ENCODE results near the gene TRMT10B. TPM values are rescaled to one million over a fixed set of nuclear protein-coding genes. Genes with fewer than 3 reads are reported as not detected.
"Not testable (repeated sequence)": the region's sequence is repeated elsewhere in the genome, so short reads cannot be mapped to it uniquely, and the experiment has no call there.

The TRMT10B gene
- total RNA-seq, 1 experiment from 2014 or later: 5.5 TPM

DNA sequence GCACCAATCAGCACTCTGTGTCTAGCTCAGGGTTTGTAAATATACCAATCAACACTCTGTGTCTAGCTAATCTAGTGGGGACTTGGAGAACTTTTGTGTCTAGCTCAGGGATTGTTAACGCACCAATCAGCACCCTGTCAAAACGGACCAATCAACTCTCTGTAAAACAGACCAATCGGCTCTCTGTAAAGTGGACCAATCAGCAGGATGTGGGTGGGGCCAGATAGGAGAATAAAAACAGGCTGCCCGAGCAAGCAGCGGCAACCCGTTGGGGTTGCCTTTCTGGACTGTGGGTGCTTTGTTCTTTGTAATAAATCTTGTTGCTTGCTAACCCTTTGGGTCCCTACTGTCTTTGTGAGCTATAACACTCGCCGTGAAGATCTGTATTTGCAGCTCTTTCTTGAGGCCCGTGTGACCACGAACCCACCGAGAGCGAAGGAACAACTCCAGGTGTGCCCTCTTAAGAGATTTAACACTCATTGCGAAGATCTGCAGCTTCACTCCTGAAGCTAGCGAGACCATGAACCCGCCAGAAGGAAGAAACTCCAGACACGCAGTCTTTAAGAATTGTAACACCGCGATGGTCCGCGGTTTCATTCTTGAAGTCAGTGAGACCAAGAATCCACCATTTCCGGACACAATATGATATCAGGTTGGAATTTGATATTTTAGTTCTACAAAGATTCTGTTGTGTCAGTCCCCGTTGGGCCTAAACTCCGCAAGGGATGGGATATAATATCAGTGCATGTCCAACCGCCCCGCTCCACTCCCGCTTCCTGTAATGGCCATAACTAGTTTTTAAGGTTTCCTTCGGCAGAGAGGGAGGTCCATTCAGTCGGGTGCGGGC, 740 bp upstream of the TRMT10B start:
- Histone ChIP-seq H3K4me3 (ENCODE audit: low read length) (peak overlapping the region; percentile 77), H3K9me3 (ENCODE audit: low read length) (no peaks in the 10 kb centered on the region), H3K4me2 (ENCODE audit: low read depth, low read length, poor library complexity, severe bottlenecking) (peak overlapping the region; percentile 81), H3K9ac (ENCODE audit: low read length) (peak overlapping the region; percentile 82), H3K36me3 (ENCODE audit: insufficient read depth, low read length) (no peaks in the 10 kb centered on the region), H3K9me2 (replicated peaks; ENCODE audit: insufficient read depth, low read length) (no peaks in the 10 kb centered on the region), H4K20me1 (ENCODE audit: insufficient read depth, low read depth, low read length) (no peaks in the 10 kb centered on the region), H3K27ac (ENCODE audit: low read length) (no peak overlapping the region), H2AFZ (ENCODE audit: low read length) (peak overlapping the region; percentile 97), H3K79me2 (ENCODE audit: low read length) (peaks cover 29% of the 10 kb centered on the region), H3K27me3 (ENCODE audit: low read length) (no peaks in the 10 kb centered on the region), H3K4me1 (ENCODE audit: low read length) (peaks cover 21% of the 10 kb centered on the region)
- DNase-seq: peak; percentile 50

DNA sequence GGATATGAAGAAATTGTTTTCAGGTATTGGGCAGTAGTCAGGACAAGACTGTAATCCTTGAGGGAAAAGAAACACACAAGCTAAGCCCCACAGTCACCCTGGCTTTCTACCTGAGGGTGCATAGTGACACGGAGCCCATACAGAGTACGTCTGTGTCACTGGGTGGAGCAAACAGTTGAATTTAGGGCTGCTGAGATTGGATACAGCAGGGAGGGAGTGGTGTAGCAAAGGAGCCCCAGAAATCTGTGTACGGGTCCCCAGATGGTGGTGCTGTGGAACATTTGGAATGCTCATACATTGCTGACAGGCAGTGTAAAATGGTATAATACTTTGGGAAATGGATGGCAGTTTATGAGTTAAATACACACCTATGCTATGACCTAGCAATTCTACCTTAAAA, 5.1 kb downstream of the TRMT10B start:
- peaks cover 21% of the 10 kb centered on the region for H3K4me1 ChIP-seq (ENCODE audit: low read length)
- DNase-seq: no peak
- H3K36me3 ChIP-seq (ENCODE audit: insufficient read depth, low read length): no peaks in the 10 kb centered on the region
- no peaks in the 10 kb centered on the region for H3K9me3 ChIP-seq (ENCODE audit: low read length)
- no peak overlapping the region for H3K4me2 ChIP-seq (ENCODE audit: low read depth, low read length, poor library complexity, severe bottlenecking)
- H3K79me2 ChIP-seq (ENCODE audit: low read length): peaks cover 29% of the 10 kb centered on the region
- H3K9ac ChIP-seq (ENCODE audit: low read length): no peak overlapping the region
- H2AFZ ChIP-seq (ENCODE audit: low read length): no peak overlapping the region
- H3K9me2 ChIP-seq (replicated peaks; ENCODE audit: insufficient read depth, low read length): no peaks in the 10 kb centered on the region
- no peak overlapping the region for H3K4me3 ChIP-seq (ENCODE audit: low read length)
- no peaks in the 10 kb centered on the region for H4K20me1 ChIP-seq (ENCODE audit: insufficient read depth, low read depth, low read length)
- no peaks in the 10 kb centered on the region for H3K27me3 ChIP-seq (ENCODE audit: low read length)
- H3K27ac ChIP-seq (ENCODE audit: low read length): no peak overlapping the region

DNA sequence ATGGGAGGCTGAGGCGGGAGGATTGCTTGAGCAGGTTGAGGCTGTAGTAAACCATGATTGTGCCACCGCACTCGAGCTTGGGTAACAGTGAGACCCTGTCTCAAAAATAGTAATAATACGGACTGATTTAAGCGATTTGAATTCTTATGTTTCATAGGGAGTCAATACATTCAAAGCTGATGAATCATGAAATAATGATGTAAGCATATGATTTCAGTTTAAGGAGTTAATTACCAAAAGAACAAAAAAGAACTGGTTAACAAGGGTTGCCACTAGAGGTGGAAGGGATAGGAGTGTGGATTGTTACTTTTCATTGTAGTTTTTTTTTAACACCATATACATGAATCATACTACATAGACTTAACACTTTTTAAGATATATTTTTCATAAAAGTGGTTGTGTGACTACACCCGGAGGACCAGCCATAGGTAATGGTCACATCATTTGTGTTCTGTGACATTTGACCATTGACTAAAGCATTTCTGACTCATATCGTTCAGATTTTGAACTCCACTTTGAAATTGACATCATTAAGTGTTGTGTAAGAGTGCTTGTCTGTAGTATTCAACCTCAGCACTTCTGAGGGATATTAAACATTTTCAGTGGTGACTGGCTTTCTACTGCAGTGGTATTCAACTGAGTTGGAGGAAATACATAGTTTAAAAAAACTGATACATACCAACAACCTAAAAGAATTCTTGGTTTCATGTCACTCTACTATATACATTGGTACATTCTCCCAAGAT, 7.0 kb downstream of the TRMT10B start:
- DNase-seq: no peak
- no peaks in the 10 kb centered on the region for H3K9me3 ChIP-seq (ENCODE audit: low read length)
- H2AFZ ChIP-seq (ENCODE audit: low read length): no peak overlapping the region
- no peak overlapping the region for H3K4me3 ChIP-seq (ENCODE audit: low read length)
- H4K20me1 ChIP-seq (ENCODE audit: insufficient read depth, low read depth, low read length): no peaks in the 10 kb centered on the region
- peaks cover 7% of the 10 kb centered on the region for H3K4me1 ChIP-seq (ENCODE audit: low read length)
- no peaks in the 10 kb centered on the region for H3K36me3 ChIP-seq (ENCODE audit: insufficient read depth, low read length)
- H3K27ac ChIP-seq (ENCODE audit: low read length): no peak overlapping the region
- no peaks in the 10 kb centered on the region for H3K27me3 ChIP-seq (ENCODE audit: low read length)
- peaks cover 11% of the 10 kb centered on the region for H3K79me2 ChIP-seq (ENCODE audit: low read length)
- no peaks in the 10 kb centered on the region for H3K9me2 ChIP-seq (replicated peaks; ENCODE audit: insufficient read depth, low read length)
- no peak overlapping the region for H3K4me2 ChIP-seq (ENCODE audit: low read depth, low read length, poor library complexity, severe bottlenecking)
- H3K9ac ChIP-seq (ENCODE audit: low read length): no peak overlapping the region

DNA sequence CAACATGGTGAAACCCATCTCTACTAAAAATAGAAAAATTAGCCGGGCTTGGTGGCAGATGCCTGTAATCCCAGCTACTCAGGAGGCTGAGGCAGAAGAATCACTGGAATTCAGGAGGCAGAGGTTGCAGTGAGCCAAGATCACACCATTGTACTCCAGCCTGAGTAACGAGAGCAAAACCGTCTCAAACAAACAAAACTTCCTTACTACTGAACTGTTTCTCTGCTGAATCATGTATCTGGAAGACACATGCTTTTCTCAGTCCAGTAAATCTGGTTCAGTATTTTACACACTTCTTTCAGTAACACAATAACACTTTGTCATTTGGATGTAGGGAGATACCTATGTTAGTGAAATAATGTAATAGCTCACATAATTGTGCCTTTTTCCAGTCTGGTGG, 7.9 kb downstream of the TRMT10B start:
- Histone ChIP-seq H3K27ac (ENCODE audit: low read length) (no peak overlapping the region), H3K4me2 (ENCODE audit: low read depth, low read length, poor library complexity, severe bottlenecking) (no peak overlapping the region), H3K9me2 (replicated peaks; ENCODE audit: insufficient read depth, low read length) (no peaks in the 10 kb centered on the region), H3K4me3 (ENCODE audit: low read length) (no peak overlapping the region), H3K9ac (ENCODE audit: low read length) (no peak overlapping the region), H3K4me1 (ENCODE audit: low read length) (peaks cover 7% of the 10 kb centered on the region), H4K20me1 (ENCODE audit: insufficient read depth, low read depth, low read length) (no peaks in the 10 kb centered on the region), H3K27me3 (ENCODE audit: low read length) (no peaks in the 10 kb centered on the region), H3K79me2 (ENCODE audit: low read length) (peaks cover 6% of the 10 kb centered on the region), H2AFZ (ENCODE audit: low read length) (no peak overlapping the region), H3K9me3 (ENCODE audit: low read length) (no peaks in the 10 kb centered on the region), H3K36me3 (ENCODE audit: insufficient read depth, low read length) (no peaks in the 10 kb centered on the region)
- no peak for DNase-seq

DNA sequence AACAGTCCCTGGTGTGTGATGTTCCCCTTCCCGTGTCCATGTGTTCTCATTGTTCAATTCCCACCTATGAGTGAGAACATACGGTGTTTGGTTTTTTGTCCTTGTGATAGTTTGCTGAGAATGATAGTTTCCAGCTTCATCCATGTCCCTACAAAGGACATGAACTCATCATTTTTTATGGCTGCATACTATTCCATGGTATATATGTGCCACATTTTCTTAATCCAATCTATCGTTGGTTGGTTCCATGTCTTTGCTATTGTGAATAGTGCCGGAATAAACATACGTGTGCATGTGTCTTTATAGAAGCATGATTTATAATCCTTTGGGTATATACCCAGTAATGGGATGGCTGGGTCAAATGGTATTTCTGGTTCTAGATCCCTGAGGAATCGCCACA, 11.7 kb downstream of the TRMT10B start:
- H3K27ac ChIP-seq (ENCODE audit: low read length); H3K9ac ChIP-seq (ENCODE audit: low read length); H3K4me3 ChIP-seq (ENCODE audit: low read length); H3K27me3 ChIP-seq (ENCODE audit: low read length); H3K4me2 ChIP-seq (ENCODE audit: low read depth, low read length, poor library complexity, severe bottlenecking); H3K9me3 ChIP-seq (ENCODE audit: low read length); H3K9me2 ChIP-seq (replicated peaks; ENCODE audit: insufficient read depth, low read length); H2AFZ ChIP-seq (ENCODE audit: low read length); H3K36me3 ChIP-seq (ENCODE audit: insufficient read depth, low read length); H3K79me2 ChIP-seq (ENCODE audit: low read length); H4K20me1 ChIP-seq (ENCODE audit: insufficient read depth, low read depth, low read length); DNase-seq: not testable (repeated sequence)
- peaks cover 24% of the 10 kb centered on the region for H3K4me1 ChIP-seq (ENCODE audit: low read length)

DNA sequence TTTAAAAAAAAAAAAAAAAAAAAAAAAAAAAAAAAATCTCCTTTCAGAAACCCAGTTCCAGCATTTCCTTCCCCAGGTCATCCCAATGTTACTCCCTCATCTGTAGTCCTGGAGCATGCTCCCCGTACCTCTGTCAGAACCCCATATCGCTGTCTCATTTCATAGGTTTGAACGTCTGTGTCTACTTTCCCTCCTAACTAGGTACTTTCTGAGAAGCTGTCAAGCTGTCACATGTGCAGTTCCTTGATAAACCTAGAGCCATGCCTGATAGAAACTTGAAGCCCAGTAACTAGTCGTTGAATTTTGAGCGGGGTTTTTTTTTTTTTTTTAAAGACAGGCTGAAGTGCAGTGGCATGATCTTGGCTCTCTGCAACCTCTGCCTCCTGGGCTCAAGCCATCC, 15.7 kb downstream of the TRMT10B start:
- Histone ChIP-seq H3K4me3 (ENCODE audit: low read length) (no peak overlapping the region), H3K4me2 (ENCODE audit: low read depth, low read length, poor library complexity, severe bottlenecking) (no peak overlapping the region), H3K9me2 (replicated peaks; ENCODE audit: insufficient read depth, low read length) (no peaks in the 10 kb centered on the region), H3K27ac (ENCODE audit: low read length) (no peak overlapping the region), H3K79me2 (ENCODE audit: low read length) (no peaks in the 10 kb centered on the region), H3K36me3 (ENCODE audit: insufficient read depth, low read length) (peaks cover 3% of the 10 kb centered on the region; the same call in 1 of the 2 replicates), H4K20me1 (ENCODE audit: insufficient read depth, low read depth, low read length) (no peaks in the 10 kb centered on the region), H3K27me3 (ENCODE audit: low read length) (no peaks in the 10 kb centered on the region), H3K9me3 (ENCODE audit: low read length) (no peaks in the 10 kb centered on the region), H2AFZ (ENCODE audit: low read length) (no peak overlapping the region), H3K9ac (ENCODE audit: low read length) (no peak overlapping the region), H3K4me1 (ENCODE audit: low read length) (peaks cover 17% of the 10 kb centered on the region)
- no peak for DNase-seq

DNA sequence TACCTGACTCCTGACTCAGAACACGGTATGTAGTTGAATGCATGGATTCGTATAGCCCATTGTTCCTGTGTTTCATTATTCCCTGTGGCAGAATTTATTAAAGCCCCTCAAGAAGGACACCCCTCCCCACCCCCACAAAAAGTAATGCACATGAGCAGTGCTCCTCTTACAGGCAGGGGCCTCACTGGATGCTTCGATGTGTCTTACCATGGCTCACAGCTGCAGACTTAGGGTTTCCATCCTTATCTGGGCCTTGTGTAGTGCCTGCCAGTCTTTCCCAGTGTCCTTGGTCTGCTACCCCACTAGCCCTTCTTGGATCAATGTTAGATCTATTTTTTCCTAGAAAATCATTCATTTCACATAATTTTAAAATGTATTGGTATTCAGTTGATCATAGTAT, 16.4 kb downstream of the TRMT10B start:
- Histone ChIP-seq H2AFZ (ENCODE audit: low read length) (no peak overlapping the region), H3K9ac (ENCODE audit: low read length) (no peak overlapping the region), H3K4me2 (ENCODE audit: low read depth, low read length, poor library complexity, severe bottlenecking) (no peak overlapping the region), H3K79me2 (ENCODE audit: low read length) (no peaks in the 10 kb centered on the region), H3K36me3 (ENCODE audit: insufficient read depth, low read length) (peaks cover 3% of the 10 kb centered on the region; the same call in 1 of the 2 replicates), H4K20me1 (ENCODE audit: insufficient read depth, low read depth, low read length) (no peaks in the 10 kb centered on the region), H3K27ac (ENCODE audit: low read length) (no peak overlapping the region), H3K27me3 (ENCODE audit: low read length) (no peaks in the 10 kb centered on the region), H3K9me2 (replicated peaks; ENCODE audit: insufficient read depth, low read length) (no peaks in the 10 kb centered on the region), H3K9me3 (ENCODE audit: low read length) (no peaks in the 10 kb centered on the region), H3K4me1 (ENCODE audit: low read length) (peaks cover 17% of the 10 kb centered on the region), H3K4me3 (ENCODE audit: low read length) (no peak overlapping the region)
- no peak for DNase-seq

DNA sequence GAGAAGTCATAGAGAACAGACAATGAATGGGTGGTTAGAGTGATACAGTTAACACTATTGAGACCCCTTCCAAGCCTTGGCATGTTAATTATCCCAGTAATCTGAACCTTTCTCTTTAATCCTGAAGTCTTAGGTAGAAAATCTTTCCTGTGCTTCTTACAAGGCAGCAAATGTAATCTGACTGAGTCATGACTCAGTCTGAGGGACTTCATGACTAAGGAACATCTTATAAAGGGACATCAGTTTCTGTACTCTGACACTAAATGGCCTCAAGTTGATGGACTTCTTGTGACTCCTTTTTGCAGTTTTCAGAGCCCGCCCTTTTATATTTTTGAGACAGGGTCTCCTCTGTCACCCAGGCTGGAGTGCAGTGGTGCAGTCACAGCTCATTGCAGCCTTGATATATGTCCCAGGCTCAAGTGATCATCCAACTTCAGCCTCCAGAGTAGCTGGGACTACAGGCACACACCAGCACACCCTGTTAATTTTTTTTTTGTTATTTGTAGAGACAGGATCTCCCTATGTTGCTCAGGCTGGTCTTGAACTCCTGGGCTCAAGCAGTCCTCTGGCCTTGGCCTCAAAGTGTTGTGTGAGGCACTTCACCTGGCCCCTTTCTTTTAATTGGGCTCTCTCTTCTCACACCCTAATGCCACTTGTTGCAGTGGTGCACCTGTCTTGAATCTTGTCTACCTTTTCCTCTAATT, 21.8 kb downstream of the TRMT10B start:
- Histone ChIP-seq H3K27me3 (ENCODE audit: low read length) (no peaks in the 10 kb centered on the region), H3K4me1 (ENCODE audit: low read length) (no peaks in the 10 kb centered on the region), H3K4me3 (ENCODE audit: low read length) (no peak overlapping the region), H3K79me2 (ENCODE audit: low read length) (peaks cover 18% of the 10 kb centered on the region), H3K36me3 (ENCODE audit: insufficient read depth, low read length) (peaks cover 24% of the 10 kb centered on the region; the same call in 1 of the 2 replicates), H3K4me2 (ENCODE audit: low read depth, low read length, poor library complexity, severe bottlenecking) (no peak overlapping the region), H3K9me3 (ENCODE audit: low read length) (no peaks in the 10 kb centered on the region), H3K9ac (ENCODE audit: low read length) (no peak overlapping the region), H3K27ac (ENCODE audit: low read length) (no peak overlapping the region), H4K20me1 (ENCODE audit: insufficient read depth, low read depth, low read length) (no peaks in the 10 kb centered on the region), H2AFZ (ENCODE audit: low read length) (no peak overlapping the region), H3K9me2 (replicated peaks; ENCODE audit: insufficient read depth, low read length) (no peaks in the 10 kb centered on the region)
- no peak for DNase-seq

Measured in Karpas-422 (cell line).